Central memory CD8-positive, alpha-beta T cell (primary cell): ENCODE results near the gene DCP1A.

Experiments
- ATAC-seq: fragments of 150-1000 bp; cut with Tn5 transposase; replicated peaks from 2 replicates; pipeline ENCODE4 v1.10.0; 2022; ENCODE audit warnings: mild to moderate bottlenecking, moderate FRiP score, moderate number of reproducible peaks; ENCODE audit not compliant: poor library complexity, severe bottlenecking; ENCODE audit errors: extremely low read depth
- DNase-seq, 2 donors: peaks; one replicate each; pipeline ENCODE4 v3.0.0; 2021; ENCODE audit warnings: low spot score in 2 of 2
- H3K27ac Mint-ChIP-seq: one replicate; pipeline ENCODE4 v1.8.0; 2022; ENCODE audit warnings: low read depth, mild to moderate bottlenecking, moderate library complexity, mixed read lengths
- H3K27me3 Mint-ChIP-seq: one replicate; pipeline ENCODE4 v1.8.0; 2022; ENCODE audit warnings: mixed read lengths
- H3K36me3 Mint-ChIP-seq: one replicate; pipeline ENCODE4 v1.8.0; 2022; ENCODE audit warnings: mild to moderate bottlenecking, moderate library complexity, mixed read lengths; ENCODE audit not compliant: insufficient read depth
- H3K4me1 Mint-ChIP-seq: one replicate; pipeline ENCODE4 v1.8.0; 2022; ENCODE audit warnings: mixed read lengths
- H3K4me3 Mint-ChIP-seq: one replicate; pipeline ENCODE4 v1.8.0; 2022; ENCODE audit warnings: mild to moderate bottlenecking, moderate library complexity, mixed read lengths
- H3K9me3 Mint-ChIP-seq: one replicate; pipeline ENCODE4 v1.8.0; 2022; ENCODE audit warnings: mixed read lengths

Gene DCP1A

DNA sequence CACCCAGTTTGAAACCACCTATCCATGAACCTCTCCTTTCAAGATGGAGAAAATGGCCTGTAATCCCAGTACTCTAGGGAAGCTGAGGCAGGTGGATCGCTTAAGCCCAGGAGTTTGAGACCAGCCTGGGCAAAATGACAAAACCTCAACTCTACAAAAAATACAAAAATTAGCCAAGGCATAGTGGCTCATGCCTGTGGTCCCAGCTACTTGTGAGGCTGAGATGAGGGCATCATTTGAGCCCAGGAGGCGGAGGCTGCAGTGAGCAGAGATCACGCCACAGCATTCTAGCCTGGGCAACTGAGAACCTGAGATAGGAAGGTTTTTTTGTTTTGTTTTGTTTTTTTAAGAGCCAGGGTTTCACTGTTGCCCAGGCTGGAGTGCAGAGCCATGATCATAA, 96.9 kb downstream of the DCP1A start:
- Mint-ChIP-seq H3K27ac (no peak overlapping the region), H3K9me3 (no peaks in the 10 kb centered on the region), H3K27me3 (no peaks in the 10 kb centered on the region), H3K4me3 (no peak overlapping the region), H3K4me1 (peaks cover 57% of the 10 kb centered on the region), H3K36me3 (peaks cover 4% of the 10 kb centered on the region)
- DNase-seq = no peak
- no peak for ATAC-seq

- ATAC-seq (no peak), DNase-seq (no peak)
- Mint-ChIP-seq H3K4me1 (peaks cover 49% of the 10 kb centered on the region), H3K4me3 (no peak overlapping the region), H3K27ac (no peak overlapping the region), H3K9me3 (no peaks in the 10 kb centered on the region), H3K27me3 (no peaks in the 10 kb centered on the region), H3K36me3 (no peaks in the 10 kb centered on the region)
These were observed 99.2 kb downstream of the DCP1A start for GRCh38 chr3:53248161-53248560.

DNA sequence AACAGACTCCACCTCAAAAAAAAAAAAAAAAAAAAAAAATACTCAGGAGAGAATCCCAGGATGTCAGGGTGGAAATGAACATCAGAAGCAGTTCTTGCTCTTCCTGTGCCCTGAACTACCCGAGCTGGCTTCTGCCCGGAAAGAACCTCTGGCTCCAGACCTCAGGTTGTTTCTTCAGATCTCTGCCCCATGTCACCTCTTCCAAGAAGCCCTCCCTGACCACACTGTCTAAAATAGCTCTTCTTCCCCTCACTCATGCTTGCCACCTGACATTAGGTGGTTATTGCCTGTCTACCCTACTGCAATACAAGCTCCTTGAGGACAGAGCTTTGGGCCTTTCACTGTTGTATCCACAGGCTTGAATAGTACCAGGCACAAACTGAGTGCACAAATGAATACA, 99.7 kb downstream of the DCP1A start:
- no peak overlapping the region for H3K27ac Mint-ChIP-seq
- H3K27me3 Mint-ChIP-seq = no peaks in the 10 kb centered on the region
- no peak for ATAC-seq
- no peaks in the 10 kb centered on the region for H3K36me3 Mint-ChIP-seq
- peaks cover 44% of the 10 kb centered on the region for H3K4me1 Mint-ChIP-seq
- H3K4me3 Mint-ChIP-seq = no peak overlapping the region
- no peak for DNase-seq
- no peaks in the 10 kb centered on the region for H3K9me3 Mint-ChIP-seq

- Mint-ChIP-seq H3K27me3 (no peaks in the 10 kb centered on the region), H3K4me1 (peaks cover 26% of the 10 kb centered on the region), H3K4me3 (no peak overlapping the region), H3K27ac (no peak overlapping the region), H3K36me3 (peaks cover 6% of the 10 kb centered on the region), H3K9me3 (no peaks in the 10 kb centered on the region)
- no peak for DNase-seq
- no peak for ATAC-seq
These were observed 103.1 kb downstream of the DCP1A start for GRCh38 chr3:53244271-53244670.

DNA sequence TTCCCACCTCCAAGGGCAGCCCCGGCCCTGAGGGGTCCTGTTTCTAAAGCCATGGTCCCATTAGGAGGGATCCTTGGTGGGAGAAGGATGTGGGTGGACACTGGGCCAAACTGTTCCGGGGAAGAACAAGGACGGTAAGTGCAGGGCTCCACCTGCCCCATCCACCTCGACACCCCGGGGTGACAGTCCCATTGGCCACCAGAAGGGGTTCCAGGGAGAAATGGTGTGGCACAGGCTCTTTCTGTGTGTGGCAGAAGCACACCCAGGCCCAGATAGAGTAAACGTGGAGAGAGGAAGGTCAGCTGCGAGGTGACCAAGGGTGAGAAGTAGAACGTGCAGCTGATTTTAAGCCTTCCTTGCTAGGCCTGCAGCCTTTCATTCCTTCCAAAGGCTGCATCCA, 103.6 kb downstream of the DCP1A start:
- no peak for DNase-seq
- Mint-ChIP-seq H3K4me1 (peaks cover 26% of the 10 kb centered on the region), H3K9me3 (no peaks in the 10 kb centered on the region), H3K4me3 (no peak overlapping the region), H3K27me3 (no peaks in the 10 kb centered on the region), H3K36me3 (peaks cover 6% of the 10 kb centered on the region), H3K27ac (no peak overlapping the region)
- no peak for ATAC-seq

DNA sequence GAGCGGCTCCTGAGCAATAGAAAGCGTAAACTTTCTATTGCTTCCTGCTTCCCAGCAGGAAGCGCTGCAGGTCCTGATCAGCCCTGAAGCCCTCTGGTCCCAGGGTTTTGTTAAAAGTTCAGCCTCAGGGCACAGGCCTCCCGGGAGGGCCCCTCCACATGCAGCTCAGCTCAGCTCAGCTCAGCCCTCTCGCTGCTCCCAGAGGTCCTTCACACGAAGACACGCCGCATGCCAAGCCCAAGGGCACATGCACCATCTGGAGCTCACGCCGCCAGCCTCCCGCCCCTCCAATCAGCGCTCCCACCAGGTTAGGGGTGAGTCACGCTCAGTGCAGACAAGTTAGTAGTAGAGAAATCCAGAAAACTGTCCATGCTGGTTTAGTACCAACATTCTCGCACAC, 104.2 kb downstream of the DCP1A start:
- DNase-seq (no peak), ATAC-seq (no peak)
- peaks cover 26% of the 10 kb centered on the region for H3K4me1 Mint-ChIP-seq
- H3K9me3 Mint-ChIP-seq = no peaks in the 10 kb centered on the region
- H3K36me3 Mint-ChIP-seq = peaks cover 8% of the 10 kb centered on the region
- H3K4me3 Mint-ChIP-seq = no peak overlapping the region
- H3K27ac Mint-ChIP-seq = no peak overlapping the region
- H3K27me3 Mint-ChIP-seq = no peaks in the 10 kb centered on the region

DNA sequence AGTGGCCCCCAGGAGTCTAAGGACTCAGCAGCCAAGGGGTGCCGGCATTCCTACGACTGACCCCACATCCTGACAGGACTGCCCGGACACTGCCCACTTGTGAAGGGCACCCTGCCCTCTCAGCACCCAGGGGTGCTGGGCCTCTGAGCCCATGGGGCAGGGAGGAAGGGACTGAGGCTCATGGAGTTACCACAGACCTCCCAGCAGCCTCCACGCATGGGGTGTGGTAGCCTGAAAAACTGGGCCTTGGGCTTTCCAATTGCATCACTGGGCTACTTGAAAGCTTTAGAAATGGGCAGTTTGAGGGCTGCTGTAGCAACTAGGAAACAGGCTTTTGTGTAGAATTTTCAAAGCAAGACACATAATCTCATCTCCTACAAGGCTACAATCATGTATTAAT, 104.7 kb downstream of the DCP1A start:
- no peak for ATAC-seq
- no peaks in the 10 kb centered on the region for H3K27me3 Mint-ChIP-seq
- peaks cover 9% of the 10 kb centered on the region for H3K36me3 Mint-ChIP-seq
- H3K4me3 Mint-ChIP-seq = no peak overlapping the region
- H3K9me3 Mint-ChIP-seq = no peaks in the 10 kb centered on the region
- no peak for DNase-seq
- peaks cover 22% of the 10 kb centered on the region for H3K4me1 Mint-ChIP-seq
- H3K27ac Mint-ChIP-seq = no peak overlapping the region

- Mint-ChIP-seq H3K27ac (no peak overlapping the region), H3K9me3 (no peaks in the 10 kb centered on the region), H3K4me3 (no peak overlapping the region), H3K4me1 (peaks cover 19% of the 10 kb centered on the region), H3K36me3 (peaks cover 12% of the 10 kb centered on the region), H3K27me3 (no peaks in the 10 kb centered on the region)
- ATAC-seq (no peak), DNase-seq (no peak)
These were observed 105.2 kb downstream of the DCP1A start for GRCh38 chr3:53242155-53242554.

DNA sequence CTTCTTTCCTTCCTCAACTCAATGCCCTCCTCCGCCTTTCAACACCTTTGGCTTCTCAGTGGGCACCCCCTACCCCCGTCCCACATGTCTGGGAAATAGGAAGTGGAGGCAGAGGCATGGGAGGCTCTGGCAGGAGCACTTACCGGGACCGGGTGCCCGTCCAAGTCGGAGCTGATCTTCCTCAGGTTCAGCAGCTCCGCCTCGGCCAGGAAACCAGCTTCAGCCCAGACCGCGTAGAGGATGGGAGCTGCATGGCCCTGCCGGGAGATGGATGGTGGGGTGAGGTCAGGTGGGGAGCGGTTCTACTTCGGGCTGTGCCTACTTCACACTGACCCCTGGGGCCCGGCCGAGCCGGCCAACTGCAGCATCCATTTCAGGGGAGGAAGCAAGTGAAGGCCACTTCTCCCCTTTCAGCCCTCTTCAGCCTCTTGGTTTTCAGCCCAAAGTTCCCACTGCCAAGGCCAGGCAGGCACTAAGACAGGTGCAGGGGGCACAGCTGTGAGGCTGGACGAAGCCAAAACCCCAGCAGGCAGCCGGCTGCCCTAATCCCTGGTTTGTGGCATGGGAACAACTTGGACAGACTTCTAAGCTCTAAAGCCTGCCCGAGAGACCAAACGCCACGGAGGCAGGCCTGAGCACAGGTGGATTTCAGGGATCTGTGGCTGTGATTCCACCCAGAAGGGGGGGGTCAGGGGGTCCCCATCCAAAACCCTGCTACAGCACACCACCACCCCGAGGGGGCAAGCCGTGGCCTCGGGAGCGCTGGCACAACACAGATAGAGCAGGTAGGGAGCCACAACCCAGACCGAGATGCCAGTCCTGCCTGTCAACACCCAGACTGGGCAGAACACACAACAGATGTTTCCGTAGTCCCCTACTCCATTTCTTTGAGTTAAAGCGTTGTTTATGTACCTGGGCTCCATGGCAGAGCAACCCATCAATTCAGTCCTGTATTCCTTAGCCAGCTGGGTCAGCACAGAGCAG, 106.1 kb downstream of the DCP1A start:
- no peak overlapping the region for H3K27ac Mint-ChIP-seq
- H3K36me3 Mint-ChIP-seq = peaks cover 14% of the 10 kb centered on the region

GRCh38 chr3:53239800-53240199, 107.5 kb downstream of the DCP1A start:
- Mint-ChIP-seq H3K4me3 (no peak overlapping the region), H3K27ac (no peak overlapping the region), H3K4me1 (peaks cover 11% of the 10 kb centered on the region), H3K36me3 (peaks cover 14% of the 10 kb centered on the region), H3K27me3 (no peaks in the 10 kb centered on the region), H3K9me3 (no peaks in the 10 kb centered on the region)
- DNase-seq = no peak
- no peak for ATAC-seq

More for the DNA sequence above, 106.1 kb downstream of the DCP1A start:
- Mint-ChIP-seq H3K4me1 (peaks cover 19% of the 10 kb centered on the region), H3K4me3 (no peak overlapping the region), H3K27me3 (no peaks in the 10 kb centered on the region), H3K9me3 (no peaks in the 10 kb centered on the region)
- ATAC-seq = no peak
- DNase-seq = no peak

- peaks cover 15% of the 10 kb centered on the region for H3K36me3 Mint-ChIP-seq
- no peak for ATAC-seq
- no peak overlapping the region for H3K27ac Mint-ChIP-seq
- no peaks in the 10 kb centered on the region for H3K27me3 Mint-ChIP-seq
- no peak overlapping the region for H3K4me3 Mint-ChIP-seq
- peaks cover 9% of the 10 kb centered on the region for H3K4me1 Mint-ChIP-seq
- DNase-seq = no peak
- H3K9me3 Mint-ChIP-seq = no peaks in the 10 kb centered on the region
These were observed 108.5 kb downstream of the DCP1A start for GRCh38 chr3:53238886-53239285.

- ATAC-seq (no peak), DNase-seq (no peak)
- Mint-ChIP-seq H3K27me3 (no peaks in the 10 kb centered on the region), H3K4me3 (no peak overlapping the region), H3K4me1 (peaks cover 5% of the 10 kb centered on the region), H3K9me3 (no peaks in the 10 kb centered on the region), H3K36me3 (peaks cover 15% of the 10 kb centered on the region), H3K27ac (no peak overlapping the region)
These were observed 109.1 kb downstream of the DCP1A start for GRCh38 chr3:53238051-53238850.
